ENCODE data around the gene RAB38.

Gene RAB38

GRCh38 chr11:88089134-88089533 is 86.1 kb downstream of the RAB38 start:
- Histone ChIP-seq H3K27me3 (replicated peaks; ENCODE audit: control insufficient read depth, insufficient read depth, low read length, poor library complexity, severe bottlenecking) (no peaks in the 10 kb centered on the region), H3K4me3 (ENCODE audit: insufficient read depth, low read depth, low read length, poor library complexity, severe bottlenecking) (no peak overlapping the region), H3K36me3 (ENCODE audit: control insufficient read depth, insufficient read depth, low read length) (no peaks in the 10 kb centered on the region), H3K4me1 (ENCODE audit: control insufficient read depth, insufficient read depth, low read length, poor library complexity, severe bottlenecking) (no peaks in the 10 kb centered on the region), H3K27ac (ENCODE audit: insufficient read depth, low read length, poor library complexity, severe bottlenecking) (no peak overlapping the region), H3K9me3 (ENCODE audit: control insufficient read depth, low read length) (no peaks in the 10 kb centered on the region)
- no peak for DNase-seq

DNA sequence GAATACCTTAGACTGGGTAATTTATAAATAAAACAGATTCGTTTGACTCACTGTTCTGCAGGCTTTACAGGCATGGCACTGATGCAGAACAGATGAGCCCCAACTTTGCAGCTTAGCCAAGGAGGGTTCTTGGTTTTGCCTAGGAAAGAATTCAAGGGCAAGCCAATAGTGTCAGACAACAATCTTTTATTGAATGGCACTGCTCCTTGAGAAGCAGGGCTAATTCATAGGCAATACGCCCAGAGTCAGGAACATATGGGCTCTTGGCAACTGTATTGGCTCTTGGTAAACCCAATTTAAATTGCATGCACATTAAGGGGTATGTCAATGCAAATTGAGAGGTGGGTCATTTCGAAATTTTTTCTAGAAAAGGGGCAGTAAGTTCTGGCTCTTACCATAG is 87.9 kb downstream of the RAB38 start:
- H3K4me3 ChIP-seq (ENCODE audit: insufficient read depth, low read depth, low read length, poor library complexity, severe bottlenecking): no peak overlapping the region
- no peak for DNase-seq
- no peak overlapping the region for H3K27ac ChIP-seq (ENCODE audit: insufficient read depth, low read length, poor library complexity, severe bottlenecking)
- no peaks in the 10 kb centered on the region for H3K9me3 ChIP-seq (ENCODE audit: control insufficient read depth, low read length)
- H3K27me3 ChIP-seq (replicated peaks; ENCODE audit: control insufficient read depth, insufficient read depth, low read length, poor library complexity, severe bottlenecking): no peaks in the 10 kb centered on the region
- no peaks in the 10 kb centered on the region for H3K4me1 ChIP-seq (ENCODE audit: control insufficient read depth, insufficient read depth, low read length, poor library complexity, severe bottlenecking)
- H3K36me3 ChIP-seq (ENCODE audit: control insufficient read depth, insufficient read depth, low read length): no peaks in the 10 kb centered on the region

GRCh38 chr11:88086297-88086696 is 88.9 kb downstream of the RAB38 start:
- no peaks in the 10 kb centered on the region for H3K27me3 ChIP-seq (replicated peaks; ENCODE audit: control insufficient read depth, insufficient read depth, low read length, poor library complexity, severe bottlenecking)
- no peaks in the 10 kb centered on the region for H3K9me3 ChIP-seq (ENCODE audit: control insufficient read depth, low read length)
- no peak overlapping the region for H3K27ac ChIP-seq (ENCODE audit: insufficient read depth, low read length, poor library complexity, severe bottlenecking)
- no peak overlapping the region for H3K4me3 ChIP-seq (ENCODE audit: insufficient read depth, low read depth, low read length, poor library complexity, severe bottlenecking)
- no peak for DNase-seq
- no peaks in the 10 kb centered on the region for H3K4me1 ChIP-seq (ENCODE audit: control insufficient read depth, insufficient read depth, low read length, poor library complexity, severe bottlenecking)
- H3K36me3 ChIP-seq (ENCODE audit: control insufficient read depth, insufficient read depth, low read length): no peaks in the 10 kb centered on the region

DNA sequence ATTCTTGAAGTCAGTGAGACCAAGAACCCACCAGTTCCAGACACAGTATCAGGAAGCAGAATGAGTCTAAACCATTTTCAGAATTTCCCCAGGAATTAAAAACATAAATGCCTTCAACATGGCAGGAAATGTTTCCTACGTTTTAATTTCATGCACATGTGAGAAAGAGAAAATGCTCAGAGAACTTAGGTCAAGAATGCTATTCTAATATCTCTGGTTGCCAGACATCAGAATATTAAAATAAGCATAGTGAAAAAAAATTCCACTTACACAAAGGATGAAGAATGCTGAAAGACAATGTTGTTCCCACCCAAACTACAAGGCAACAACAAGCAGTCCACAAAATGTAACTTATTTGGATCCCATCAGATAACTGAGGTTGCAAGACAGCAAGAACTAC is 104.8 kb downstream of the RAB38 start:
- Histone ChIP-seq H3K4me1 (ENCODE audit: control insufficient read depth, insufficient read depth, low read length, poor library complexity, severe bottlenecking) (no peaks in the 10 kb centered on the region), H3K4me3 (ENCODE audit: insufficient read depth, low read depth, low read length, poor library complexity, severe bottlenecking) (no peak overlapping the region), H3K27me3 (replicated peaks; ENCODE audit: control insufficient read depth, insufficient read depth, low read length, poor library complexity, severe bottlenecking) (no peaks in the 10 kb centered on the region), H3K36me3 (ENCODE audit: control insufficient read depth, insufficient read depth, low read length) (no peaks in the 10 kb centered on the region), H3K9me3 (ENCODE audit: control insufficient read depth, low read length) (no peaks in the 10 kb centered on the region), H3K27ac (ENCODE audit: insufficient read depth, low read length, poor library complexity, severe bottlenecking) (no peak overlapping the region)
- DNase-seq: no peak

- H3K4me3 ChIP-seq (ENCODE audit: insufficient read depth, low read depth, low read length, poor library complexity, severe bottlenecking): no peak overlapping the region
- H3K27ac ChIP-seq (ENCODE audit: insufficient read depth, low read length, poor library complexity, severe bottlenecking): no peak overlapping the region
- DNase-seq: no peak
- no peaks in the 10 kb centered on the region for H3K9me3 ChIP-seq (ENCODE audit: control insufficient read depth, low read length)
- no peaks in the 10 kb centered on the region for H3K4me1 ChIP-seq (ENCODE audit: control insufficient read depth, insufficient read depth, low read length, poor library complexity, severe bottlenecking)
- H3K36me3 ChIP-seq (ENCODE audit: control insufficient read depth, insufficient read depth, low read length): no peaks in the 10 kb centered on the region
- no peaks in the 10 kb centered on the region for H3K27me3 ChIP-seq (replicated peaks; ENCODE audit: control insufficient read depth, insufficient read depth, low read length, poor library complexity, severe bottlenecking)
These were observed 106.2 kb downstream of the RAB38 start for GRCh38 chr11:88068848-88069554.

- H3K27ac ChIP-seq (ENCODE audit: insufficient read depth, low read length, poor library complexity, severe bottlenecking): no peak overlapping the region
- no peaks in the 10 kb centered on the region for H3K36me3 ChIP-seq (ENCODE audit: control insufficient read depth, insufficient read depth, low read length)
- no peaks in the 10 kb centered on the region for H3K27me3 ChIP-seq (replicated peaks; ENCODE audit: control insufficient read depth, insufficient read depth, low read length, poor library complexity, severe bottlenecking)
- no peaks in the 10 kb centered on the region for H3K9me3 ChIP-seq (ENCODE audit: control insufficient read depth, low read length)
- H3K4me3 ChIP-seq (ENCODE audit: insufficient read depth, low read depth, low read length, poor library complexity, severe bottlenecking): no peak overlapping the region
- no peaks in the 10 kb centered on the region for H3K4me1 ChIP-seq (ENCODE audit: control insufficient read depth, insufficient read depth, low read length, poor library complexity, severe bottlenecking)
- no peak for DNase-seq
These were observed 109.2 kb downstream of the RAB38 start for GRCh38 chr11:88066090-88066489.

DNA sequence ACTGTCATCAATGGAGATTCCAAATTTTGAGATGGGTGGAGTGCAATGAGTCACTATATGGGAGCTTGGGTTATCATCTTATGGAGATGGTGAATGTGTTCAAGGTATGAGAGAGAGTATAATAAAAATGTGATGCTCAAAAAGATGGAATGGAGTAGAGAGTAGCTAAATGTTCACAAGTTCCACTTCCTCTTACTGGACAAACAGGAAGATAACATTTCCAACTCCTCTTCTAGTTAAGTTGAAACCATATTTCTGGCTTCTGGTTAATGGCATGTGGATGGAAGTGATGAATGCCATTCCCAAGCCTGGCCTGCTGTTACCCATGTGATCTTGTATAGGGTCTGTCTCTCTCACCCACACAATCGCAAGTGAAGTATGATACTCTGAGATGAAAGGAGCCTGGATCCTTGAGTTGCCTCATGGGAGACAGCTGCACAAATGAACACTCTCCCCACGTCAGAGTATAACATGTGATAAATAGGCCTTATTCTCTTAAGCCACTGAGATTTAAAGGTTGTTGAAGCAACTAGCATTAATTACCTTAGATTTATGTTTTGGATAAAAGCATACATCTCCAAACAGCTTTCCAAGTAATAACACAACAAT is 111.0 kb downstream of the RAB38 start:
- Histone ChIP-seq H3K27me3 (replicated peaks; ENCODE audit: control insufficient read depth, insufficient read depth, low read length, poor library complexity, severe bottlenecking) (no peaks in the 10 kb centered on the region), H3K36me3 (ENCODE audit: control insufficient read depth, insufficient read depth, low read length) (no peaks in the 10 kb centered on the region), H3K27ac (ENCODE audit: insufficient read depth, low read length, poor library complexity, severe bottlenecking) (no peak overlapping the region), H3K4me1 (ENCODE audit: control insufficient read depth, insufficient read depth, low read length, poor library complexity, severe bottlenecking) (no peaks in the 10 kb centered on the region), H3K4me3 (ENCODE audit: insufficient read depth, low read depth, low read length, poor library complexity, severe bottlenecking) (no peak overlapping the region), H3K9me3 (ENCODE audit: control insufficient read depth, low read length) (no peaks in the 10 kb centered on the region)
- no peak for DNase-seq

All from effector memory CD4-positive, alpha-beta T cell (primary cell).